OCI-LY7 (cell line): ENCODE results near the gene CHD2.

Source experiments
- CTCF ChIP-seq: fragments of 200-600 bp; sonication (generic); conservative IDR thresholded peaks from 2 replicates; pipeline ENCODE4 v1.5.1; 2014; ENCODE audit warnings: mild to moderate bottlenecking, antibody characterized with exemption, low read length, moderate library complexity, mixed read lengths
- EZH2phosphoT487 ChIP-seq: fragments of 200-600 bp; sonication (generic); IDR thresholded peaks from 2 replicates; pipeline ENCODE4 v1.6.1; 2018; ENCODE audit warnings: low read depth, borderline replicate concordance, mild to moderate bottlenecking, mixed run types, antibody characterized with exemption, low read length, moderate library complexity, mixed read lengths

DNA sequence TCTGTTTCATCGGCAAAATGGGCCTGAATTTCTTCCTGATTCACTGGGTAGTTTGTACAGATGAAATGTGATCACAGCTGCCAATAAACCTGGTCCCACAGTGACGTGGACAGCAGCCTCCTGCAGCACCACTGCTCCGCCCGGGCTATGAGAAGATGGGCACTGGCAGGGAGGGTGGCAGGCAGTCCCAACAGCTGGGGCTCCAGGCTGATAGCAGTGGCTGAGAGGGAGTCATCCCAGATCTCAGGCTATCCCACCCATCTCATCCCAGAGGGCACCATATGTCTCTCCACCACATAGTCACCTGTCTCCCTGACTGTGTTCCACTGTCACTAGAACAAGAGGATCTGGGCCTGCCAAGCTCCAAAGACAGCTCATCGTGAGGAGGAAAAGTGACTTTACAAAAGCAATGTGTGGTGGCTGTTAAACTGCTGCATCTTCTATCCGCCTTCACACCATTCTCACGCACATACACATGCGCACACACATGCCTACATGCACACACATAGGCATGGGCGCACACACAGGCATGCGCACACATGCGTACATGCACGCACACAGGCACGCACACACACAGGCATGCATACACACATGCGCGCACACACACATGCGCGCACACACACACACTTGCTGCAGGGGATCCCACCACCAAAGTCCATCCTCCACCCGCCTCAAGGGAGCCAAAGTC, 142.7 kb downstream of the CHD2 start:
- TF ChIP-seq CTCF (no peak), EZH2phosphoT487 (no peak)
